Uterus (tissue), 2 donors: Measurements from ENCODE around the gene MAP1LC3B2.

Source experiments
- CTCF ChIP-seq, 4 experiments: fragments of 200-600 bp in 2 of 4; fragments of 450-650 bp in 2 of 4; sonication (generic) in 2 of 4; IDR thresholded peaks; one replicate each; pipeline ENCODE4 v1.5.1; 2016 to 2019; ENCODE audit warnings: antibody characterized with exemption in 4 of 4, mild to moderate bottlenecking in 2 of 4, moderate library complexity in 1 of 4
- POLR2A ChIP-seq, 2 donors: fragments of 450-650 bp; IDR thresholded peaks; one replicate each; pipeline ENCODE4 v1.6.1; 2016; ENCODE audit warnings: antibody characterized with exemption in 2 of 2, mild to moderate bottlenecking in 1 of 2, moderate library complexity in 1 of 2

- TF ChIP-seq CTCF (IDR thresholded peaks at IDR 0.05): no peak
- TF ChIP-seq POLR2A (IDR thresholded peaks at IDR 0.05): no peak
Measured at GRCh38 chr12:116612436-116612835, 53.3 kb downstream of the MAP1LC3B2 start.
